NCI-H526 treated with DMSO at 0.1 percent for 48 hours (cell line): ENCODE data around the gene AUTS2.

Experiments
- DNase-seq: peaks from one replicate; lab custom pipeline; 2025; lab: John Stamatoyannopoulos, UW

The AUTS2 gene

DNA sequence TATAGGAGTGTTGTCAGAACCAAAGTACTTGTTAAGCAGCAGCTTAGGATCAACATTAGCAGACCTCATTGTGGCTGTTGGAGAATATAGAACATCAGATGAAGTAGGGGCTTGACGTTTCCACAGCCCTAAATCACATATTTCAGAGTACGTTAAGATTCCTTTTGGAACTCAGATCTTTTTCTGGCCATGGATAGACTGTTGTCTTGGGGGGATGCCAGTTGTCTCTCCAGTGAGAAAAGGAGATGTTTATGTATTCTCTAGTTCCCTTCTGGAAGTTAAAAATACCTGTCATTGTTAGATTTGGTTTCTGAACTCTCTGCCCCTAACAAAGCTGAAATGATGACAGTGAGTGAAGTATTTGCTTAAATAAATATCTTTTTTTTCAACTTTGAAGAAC is 191.3 kb downstream of the AUTS2 start:
- peak; percentile 17 for DNase-seq

- DNase-seq = no peak
Observed at GRCh38 chr7:69790977-69791724, 192.9 kb downstream of the AUTS2 start.

DNA sequence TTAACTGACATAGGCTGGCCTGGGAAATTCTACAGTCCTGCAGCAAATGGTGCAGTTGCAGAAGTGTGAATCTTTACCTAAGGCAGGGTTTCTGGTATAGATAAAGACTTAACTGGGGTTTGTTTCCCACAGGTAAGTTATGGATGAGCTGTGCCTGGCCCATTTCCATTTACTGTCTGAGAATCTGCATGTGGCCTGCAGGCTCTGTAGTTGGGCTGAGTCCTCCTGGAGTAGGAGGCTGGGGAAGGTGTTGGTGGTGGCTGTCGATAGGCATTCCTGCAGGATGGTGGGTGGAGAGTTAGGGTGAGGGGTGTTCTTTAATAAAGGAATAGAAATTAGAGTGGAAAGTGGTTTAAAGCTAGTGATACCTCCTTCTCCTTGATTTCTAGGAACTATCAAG is 193.5 kb downstream of the AUTS2 start:
- DNase-seq = no peak

GRCh38 chr7:69795932-69796331 is 197.7 kb downstream of the AUTS2 start:
- no peak for DNase-seq

DNA sequence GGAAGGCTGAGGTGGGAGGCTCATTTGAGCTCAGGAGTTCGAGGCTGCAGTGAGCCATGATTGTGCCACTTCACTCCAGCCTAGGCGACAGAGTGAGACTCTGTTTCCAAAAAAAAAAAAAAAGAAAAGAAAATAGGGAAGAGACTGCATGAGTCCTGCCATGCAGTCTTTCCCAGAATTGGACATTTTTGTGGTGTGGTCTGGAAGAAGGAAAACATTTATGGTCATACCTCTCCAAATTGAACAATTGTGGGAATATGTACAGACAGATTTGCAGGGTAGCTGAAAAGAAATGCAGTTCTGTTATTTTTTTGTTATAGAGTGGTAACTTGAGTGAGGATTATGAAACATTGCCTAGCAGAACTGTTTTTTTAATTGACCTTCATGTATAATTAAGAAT is 198.1 kb downstream of the AUTS2 start:
- DNase-seq = no peak

GRCh38 chr7:69799048-69799697 is 200.9 kb downstream of the AUTS2 start:
- no peak for DNase-seq

GRCh38 chr7:69799990-69800389 is 201.7 kb downstream of the AUTS2 start:
- no peak for DNase-seq

GRCh38 chr7:69800495-69800894 is 202.2 kb downstream of the AUTS2 start:
- no peak for DNase-seq

DNA sequence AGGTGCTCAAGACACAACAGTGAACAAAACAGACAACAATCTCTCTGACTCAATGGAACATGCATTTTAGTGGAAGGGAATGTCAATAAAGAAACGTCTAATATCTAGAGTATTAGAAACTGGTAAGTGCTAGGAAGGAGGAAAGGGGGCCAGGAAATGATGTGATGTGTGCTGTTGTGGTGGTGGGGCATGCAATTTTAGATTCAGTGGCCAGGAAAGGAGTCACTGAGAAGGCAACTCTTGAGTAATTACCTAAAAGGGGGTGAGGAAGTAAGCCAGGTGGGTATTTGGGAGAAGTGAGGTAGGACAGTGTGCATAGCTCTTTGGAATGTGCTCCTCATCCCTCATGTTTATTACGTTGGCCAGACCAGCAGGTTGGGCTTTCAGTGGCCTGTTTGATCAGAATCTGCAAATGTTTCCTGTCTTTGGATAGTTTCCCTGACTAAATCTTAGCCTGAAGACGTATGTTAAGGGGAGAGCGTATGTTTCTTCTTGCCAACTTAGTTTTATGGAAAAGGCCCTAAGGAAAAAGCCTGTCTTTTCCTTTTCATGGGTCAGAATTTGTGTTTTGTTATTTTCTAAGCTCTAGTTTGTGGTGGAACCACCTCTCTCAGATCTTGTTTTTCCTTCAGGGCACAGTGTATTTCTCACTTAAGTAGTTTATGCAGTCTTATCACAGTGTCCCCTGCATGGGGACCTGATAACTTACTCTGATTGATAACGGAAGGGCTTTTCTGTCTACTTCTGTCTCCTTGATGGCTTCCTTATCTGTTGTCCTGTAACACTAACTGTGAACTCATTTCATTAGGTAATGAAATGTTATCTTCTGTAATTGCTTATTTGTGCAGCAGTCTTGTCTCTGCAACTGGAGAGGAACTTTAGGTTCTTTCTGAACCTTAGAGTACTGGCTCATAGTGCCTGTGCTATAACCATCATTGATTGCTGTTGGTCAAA is 203.7 kb downstream of the AUTS2 start:
- DNase-seq = no peak

- DNase-seq = no peak
Observed at GRCh38 chr7:69803699-69804516, 205.6 kb downstream of the AUTS2 start.

- DNase-seq = no peak
Observed at GRCh38 chr7:69804962-69805361, 206.7 kb downstream of the AUTS2 start.

GRCh38 chr7:69808391-69808790 is 210.1 kb downstream of the AUTS2 start:
- no peak for DNase-seq

DNA sequence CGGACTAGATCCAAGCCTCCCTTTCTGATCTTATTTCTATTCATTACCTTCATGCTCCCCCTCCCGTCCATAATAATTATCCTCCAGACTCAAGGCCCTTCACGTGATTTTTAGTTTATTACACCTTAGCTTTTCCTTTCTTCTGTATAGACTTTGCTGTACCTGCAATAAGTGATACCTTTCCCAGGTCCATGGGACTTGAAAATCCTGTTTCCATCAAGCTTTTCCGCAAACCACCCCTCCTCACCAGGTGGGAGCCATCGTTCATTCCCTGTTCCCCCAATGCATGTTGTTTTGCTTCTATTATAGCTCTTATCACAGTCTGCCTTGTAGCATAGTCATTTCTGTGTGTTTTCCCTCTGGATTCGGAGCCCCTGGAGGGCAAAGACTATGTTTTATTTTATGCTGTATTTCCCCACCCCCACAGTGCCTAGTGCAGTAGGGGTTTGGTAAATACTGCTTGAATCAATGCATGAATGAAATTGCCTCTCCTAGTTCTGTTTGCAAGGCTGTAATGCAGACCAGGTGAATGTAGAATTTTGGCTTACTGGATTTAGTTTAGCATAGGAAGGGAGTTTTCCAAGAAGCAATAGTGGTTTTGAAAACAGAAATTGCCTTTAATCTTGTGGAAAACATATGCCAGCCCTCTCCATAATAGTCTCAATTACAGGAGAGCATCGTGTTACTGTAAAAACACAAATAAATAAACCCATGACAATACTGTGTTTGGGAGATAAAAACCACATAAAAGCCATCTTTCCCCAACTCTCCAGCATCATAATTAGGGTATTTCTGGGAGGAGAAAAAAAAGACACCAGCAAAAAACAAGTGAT is 213.4 kb downstream of the AUTS2 start:
- no peak for DNase-seq

DNA sequence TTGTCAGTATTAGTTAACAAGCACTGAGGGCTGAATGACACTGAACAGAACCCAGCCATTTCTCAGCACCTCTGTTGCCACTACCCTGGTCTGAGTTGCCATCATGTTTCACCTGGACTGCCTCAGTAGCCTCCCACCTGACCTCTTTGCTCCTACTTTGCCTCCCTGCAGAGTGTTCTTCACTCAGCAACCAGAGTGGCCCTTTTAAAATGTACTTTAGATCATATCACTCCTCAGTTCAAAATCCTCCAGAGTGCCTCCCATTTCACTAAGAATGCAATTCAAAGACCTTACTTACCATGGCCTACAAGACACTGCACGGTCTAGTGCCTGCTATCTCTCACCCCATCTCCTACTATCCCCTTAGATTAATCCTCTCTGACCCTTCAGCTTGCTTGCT is 214.5 kb downstream of the AUTS2 start:
- no peak for DNase-seq

GRCh38 chr7:69813637-69814240 is 215.5 kb downstream of the AUTS2 start:
- no peak for DNase-seq

GRCh38 chr7:69814421-69814962 is 216.2 kb downstream of the AUTS2 start:
- DNase-seq = no peak

DNA sequence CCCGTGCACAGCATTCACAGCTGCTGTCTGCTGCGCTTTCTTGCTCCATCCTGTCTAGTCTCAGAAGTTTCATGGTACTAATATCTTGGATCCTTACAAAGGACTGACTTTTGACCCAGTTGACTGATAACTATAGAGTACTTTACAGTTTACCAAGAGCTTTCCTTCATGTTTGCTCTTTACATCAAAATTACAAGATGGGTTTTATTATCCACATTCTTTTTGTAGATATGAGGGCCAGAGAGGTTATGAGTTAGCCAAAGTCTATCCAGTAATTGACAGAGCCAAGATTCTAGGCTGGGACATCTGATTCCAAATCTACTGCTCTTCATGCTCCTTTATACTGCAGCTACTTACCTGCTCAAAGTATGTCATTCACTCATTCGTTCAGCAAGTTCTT is 218.2 kb downstream of the AUTS2 start:
- no peak for DNase-seq

DNA sequence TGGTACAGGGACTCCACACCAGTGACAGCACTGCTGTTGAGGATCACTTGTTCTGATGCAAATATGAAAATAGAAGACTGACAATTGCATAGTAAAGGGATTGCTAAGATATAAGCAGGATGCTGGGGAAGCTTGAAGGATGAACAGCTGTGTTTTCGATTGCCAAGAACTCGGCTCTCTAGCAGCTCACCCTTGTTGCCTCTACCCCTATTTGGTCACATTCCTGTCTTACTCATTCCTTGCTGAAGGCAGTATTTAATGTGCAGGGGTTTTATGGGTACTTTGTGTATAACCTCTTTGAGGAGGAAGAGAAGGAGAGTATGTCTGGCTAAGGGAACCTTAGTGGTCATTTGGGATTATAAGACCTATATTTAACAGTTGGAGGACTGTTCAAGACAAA is 218.8 kb downstream of the AUTS2 start:
- DNase-seq = no peak

GRCh38 chr7:69817841-69818635 is 219.8 kb downstream of the AUTS2 start:
- DNase-seq = no peak
